KMS-11 (cell line): ENCODE data around the gene GPD1.

Source experiments
- H2AFZ ChIP-seq: fragments of 200-600 bp; sonication (generic); 2 replicates; pipeline ENCODE4 v1.6.1; 2016; ENCODE audit warnings: antibody characterized with exemption, mixed run types, low read depth
- H3K27ac ChIP-seq: fragments of 200-600 bp; sonication (generic); 2 replicates; pipeline ENCODE4 v1.6.1; 2016; ENCODE audit warnings: mild to moderate bottlenecking, mixed run types
- H3K27me3 ChIP-seq: fragments of 200-600 bp; sonication (generic); 2 replicates; pipeline ENCODE4 v1.6.1; 2017; ENCODE audit warnings: mild to moderate bottlenecking, low read depth, mixed run types, moderate library complexity; ENCODE audit not compliant: insufficient read depth
- H3K36me3 ChIP-seq: fragments of 200-600 bp; sonication (generic); 2 replicates; pipeline ENCODE4 v1.6.1; 2017; ENCODE audit warnings: mild to moderate bottlenecking, mixed run types; ENCODE audit not compliant: insufficient read depth
- H3K4me1 ChIP-seq: fragments of 200-600 bp; sonication (generic); 2 replicates; pipeline ENCODE4 v1.6.1; 2016; ENCODE audit warnings: mild to moderate bottlenecking, low read depth, mixed run types; ENCODE audit not compliant: poor library complexity, severe bottlenecking
- H3K4me2 ChIP-seq: fragments of 200-600 bp; sonication (generic); 2 replicates; pipeline ENCODE4 v1.7.0; 2016; ENCODE audit warnings: mild to moderate bottlenecking, mixed run types
- H3K4me3 ChIP-seq: fragments of 200-600 bp; sonication (generic); IDR thresholded peaks from 2 replicates; pipeline ENCODE4 v1.6.1; 2017; ENCODE audit warnings: low read depth, low read length, mixed read lengths; ENCODE audit not compliant: insufficient read depth
- H3K79me2 ChIP-seq: fragments of 200-600 bp; sonication (generic); 2 replicates; pipeline ENCODE4 v1.6.1; 2016; ENCODE audit warnings: low read depth, mixed run types; ENCODE audit not compliant: insufficient read depth
- H3K9ac ChIP-seq: fragments of 200-600 bp; sonication (generic); 2 replicates; pipeline ENCODE4 v1.6.1; 2016; ENCODE audit warnings: mild to moderate bottlenecking, mixed run types
- H4K20me1 ChIP-seq: fragments of 200-600 bp; sonication (generic); 2 replicates; pipeline ENCODE4 v1.6.1; 2016; ENCODE audit warnings: mild to moderate bottlenecking, mixed run types; ENCODE audit not compliant: insufficient read depth
- TF ChIP-seq, protein P1 (sequence below): fragments of 200-600 bp; sonication (generic); conservative IDR thresholded peaks from 2 replicates; pipeline ENCODE4 v1.6.1; 2017; ENCODE audit warnings: low read depth, mild to moderate bottlenecking, antibody characterized with exemption, low read length, moderate library complexity, mixed read lengths

Gene GPD1

DNA sequence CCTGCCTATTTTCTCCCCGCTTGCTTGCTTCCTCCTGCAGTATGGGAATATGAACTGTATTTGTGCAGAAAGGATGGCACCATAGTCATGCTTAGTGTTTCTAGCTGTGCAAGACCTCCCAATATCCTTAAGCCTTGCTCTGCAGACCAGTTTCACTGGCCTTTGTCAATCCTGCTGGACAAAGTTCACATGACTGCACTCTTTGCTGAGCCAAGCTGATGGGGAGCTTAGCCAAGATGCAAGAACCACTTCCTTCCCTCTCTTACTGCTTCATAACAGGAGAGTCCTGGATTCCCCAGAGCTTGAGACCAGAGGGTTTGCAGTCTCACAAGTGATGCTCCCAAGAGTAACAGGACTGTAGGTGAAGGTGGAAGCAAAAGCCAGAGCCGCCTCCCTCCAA is 42.6 kb upstream of the GPD1 start:
- Histone ChIP-seq H4K20me1 (no peaks in the 10 kb centered on the region), H2AFZ (no peak overlapping the region), H3K79me2 (no peaks in the 10 kb centered on the region), H3K4me1 (peaks cover 12% of the 10 kb centered on the region), H3K36me3 (no peaks in the 10 kb centered on the region), H3K27ac (no peak overlapping the region), H3K4me2 (no peak overlapping the region), H3K9ac (no peak overlapping the region), H3K27me3 (peaks cover 11% of the 10 kb centered on the region), H3K4me3 (no peak overlapping the region)
- TF ChIP-seq, protein P1, sequence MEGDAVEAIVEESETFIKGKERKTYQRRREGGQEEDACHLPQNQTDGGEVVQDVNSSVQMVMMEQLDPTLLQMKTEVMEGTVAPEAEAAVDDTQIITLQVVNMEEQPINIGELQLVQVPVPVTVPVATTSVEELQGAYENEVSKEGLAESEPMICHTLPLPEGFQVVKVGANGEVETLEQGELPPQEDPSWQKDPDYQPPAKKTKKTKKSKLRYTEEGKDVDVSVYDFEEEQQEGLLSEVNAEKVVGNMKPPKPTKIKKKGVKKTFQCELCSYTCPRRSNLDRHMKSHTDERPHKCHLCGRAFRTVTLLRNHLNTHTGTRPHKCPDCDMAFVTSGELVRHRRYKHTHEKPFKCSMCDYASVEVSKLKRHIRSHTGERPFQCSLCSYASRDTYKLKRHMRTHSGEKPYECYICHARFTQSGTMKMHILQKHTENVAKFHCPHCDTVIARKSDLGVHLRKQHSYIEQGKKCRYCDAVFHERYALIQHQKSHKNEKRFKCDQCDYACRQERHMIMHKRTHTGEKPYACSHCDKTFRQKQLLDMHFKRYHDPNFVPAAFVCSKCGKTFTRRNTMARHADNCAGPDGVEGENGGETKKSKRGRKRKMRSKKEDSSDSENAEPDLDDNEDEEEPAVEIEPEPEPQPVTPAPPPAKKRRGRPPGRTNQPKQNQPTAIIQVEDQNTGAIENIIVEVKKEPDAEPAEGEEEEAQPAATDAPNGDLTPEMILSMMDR, result no peak

DNA sequence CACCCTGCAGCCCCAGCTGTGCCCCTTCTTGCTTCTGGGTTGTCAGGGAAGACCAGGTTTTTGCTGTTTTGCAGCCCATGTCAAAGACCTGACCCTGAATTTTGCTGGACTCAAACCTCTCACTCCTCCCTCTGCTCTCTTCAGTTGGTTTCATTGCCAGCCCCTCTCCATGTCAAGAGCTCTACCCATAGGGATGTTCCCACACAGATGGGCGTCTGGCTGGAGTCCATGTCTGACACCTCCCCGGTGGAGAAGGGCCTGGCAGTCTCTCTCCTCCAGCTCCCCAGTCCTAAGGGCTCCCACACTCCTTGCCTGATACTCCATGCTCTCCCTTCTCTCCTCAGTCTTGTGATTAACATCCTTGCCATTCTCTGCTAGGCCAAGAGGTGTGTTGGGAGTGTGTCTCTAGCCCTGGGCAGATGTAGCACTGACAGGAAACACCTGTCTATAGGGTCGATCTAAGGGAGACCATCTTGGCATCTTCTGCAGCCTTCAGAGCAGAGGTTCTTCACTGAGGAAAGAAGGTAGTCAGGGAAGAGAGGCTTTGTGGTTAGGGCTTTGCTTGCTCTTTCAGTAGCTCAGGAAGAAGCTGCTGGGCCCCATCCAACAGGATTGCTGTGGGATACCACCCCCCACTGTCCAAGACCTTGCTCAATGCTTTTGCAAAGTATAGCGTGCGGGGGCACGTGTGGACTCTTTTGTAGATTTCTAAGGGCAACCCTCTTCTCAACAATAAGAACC is 41.7 kb upstream of the GPD1 start:
- H4K20me1 ChIP-seq, result no peaks in the 10 kb centered on the region
- H3K4me1 ChIP-seq, result peaks cover 4% of the 10 kb centered on the region
- H3K79me2 ChIP-seq, result no peaks in the 10 kb centered on the region
- no peaks in the 10 kb centered on the region for H3K36me3 ChIP-seq
- H3K4me2 ChIP-seq, result no peak overlapping the region
- H3K9ac ChIP-seq, result no peak overlapping the region
- no peak overlapping the region for H3K4me3 ChIP-seq
- TF ChIP-seq, protein P1, result no peak
- H3K27me3 ChIP-seq, result peaks cover 1% of the 10 kb centered on the region; the same call in 1 of the 2 replicates
- no peak overlapping the region for H3K27ac ChIP-seq
- no peak overlapping the region for H2AFZ ChIP-seq

DNA sequence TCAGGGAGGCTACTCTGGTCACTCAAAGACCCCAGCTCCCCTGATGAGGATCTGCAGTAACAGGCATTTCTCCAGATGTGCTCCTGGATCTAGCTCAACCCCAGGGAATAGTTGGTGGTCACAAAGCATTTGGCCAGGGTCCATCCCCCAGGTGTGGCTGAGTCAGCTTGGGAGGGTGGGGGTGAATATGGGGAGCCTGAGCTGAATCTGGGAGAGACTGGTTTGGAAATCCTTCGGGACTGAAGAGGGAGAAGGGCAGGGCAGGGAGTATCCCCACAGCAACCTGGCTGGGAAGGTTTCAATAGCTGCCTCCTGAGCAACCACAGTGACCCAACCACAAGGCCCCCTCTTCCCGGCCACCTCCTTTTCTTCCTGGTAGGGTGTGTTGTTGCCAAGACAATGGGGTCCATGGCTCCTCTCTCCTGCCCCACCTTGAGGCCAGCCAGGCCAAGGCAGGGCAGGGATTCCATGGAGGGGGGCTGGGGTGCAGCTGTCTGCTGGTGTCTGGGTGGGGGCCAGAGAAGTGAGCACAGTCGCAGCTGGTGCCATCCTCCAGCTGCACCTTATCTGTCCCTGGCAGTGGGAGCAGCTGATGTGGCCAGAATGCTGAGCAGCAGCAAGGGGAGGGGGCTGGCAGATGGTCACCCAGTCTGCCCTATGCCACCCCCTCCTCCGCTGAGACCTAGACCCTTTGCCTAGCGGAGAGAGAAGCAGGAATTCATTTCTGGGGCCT is 40.9 kb upstream of the GPD1 start:
- Histone ChIP-seq H3K9ac (no peak overlapping the region), H3K4me1 (peaks cover 4% of the 10 kb centered on the region), H4K20me1 (no peaks in the 10 kb centered on the region), H3K27me3 (no peaks in the 10 kb centered on the region), H3K36me3 (no peaks in the 10 kb centered on the region), H3K27ac (no peak overlapping the region), H3K4me3 (no peak overlapping the region), H3K79me2 (no peaks in the 10 kb centered on the region), H3K4me2 (no peak overlapping the region), H2AFZ (no peak overlapping the region)
- TF ChIP-seq, protein P1, result no peak

DNA sequence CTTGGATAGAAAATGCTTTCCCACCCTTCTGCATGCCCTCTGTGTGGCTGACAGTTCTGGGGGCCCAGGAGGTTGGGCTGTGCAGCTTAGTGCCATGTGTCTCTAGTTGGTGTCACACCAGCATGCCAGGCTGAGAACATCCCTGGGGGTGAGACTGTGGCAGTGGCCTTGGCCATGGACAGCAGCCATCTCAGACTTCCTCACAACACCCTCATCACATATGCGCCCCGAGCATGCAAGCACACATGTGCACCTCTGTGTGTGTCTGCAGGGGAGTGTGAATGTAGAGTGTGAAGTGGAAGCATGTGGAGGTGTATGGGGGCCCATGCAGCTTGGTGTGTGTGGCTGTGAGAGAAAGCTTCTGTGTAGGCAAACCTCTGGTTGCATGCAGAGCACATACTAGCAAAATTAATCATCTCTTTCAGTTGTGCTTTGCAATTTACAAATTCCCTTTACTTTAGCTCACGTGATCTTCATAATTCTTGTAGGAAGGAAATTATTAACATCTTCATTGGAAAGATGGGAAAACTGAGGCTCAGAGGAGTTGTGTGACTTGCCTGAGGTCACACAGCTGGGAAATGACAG is 38.0 kb upstream of the GPD1 start:
- no peaks in the 10 kb centered on the region for H3K36me3 ChIP-seq
- TF ChIP-seq, protein P1, result no peak
- H3K9ac ChIP-seq, result no peak overlapping the region
- peaks cover 11% of the 10 kb centered on the region for H3K4me1 ChIP-seq
- H2AFZ ChIP-seq, result no peak overlapping the region
- no peaks in the 10 kb centered on the region for H3K79me2 ChIP-seq
- no peaks in the 10 kb centered on the region for H4K20me1 ChIP-seq
- no peak overlapping the region for H3K4me3 ChIP-seq
- H3K27me3 ChIP-seq, result no peaks in the 10 kb centered on the region
- no peak overlapping the region for H3K4me2 ChIP-seq
- no peak overlapping the region for H3K27ac ChIP-seq
